PFSK-1 (cell line): ENCODE measurements around the gene THOC6.

ENCODE experiments used
- POLR2AphosphoS5 ChIP-seq: IDR thresholded peaks from 2 replicates; pipeline ENCODE4 v1.6.1; 2012; ENCODE audit warnings: low read depth, mild to moderate bottlenecking, control low read depth, low read length, moderate library complexity
- SIN3A ChIP-seq: IDR thresholded peaks from 2 replicates; pipeline ENCODE4 v1.6.1; 2012; ENCODE audit warnings: mild to moderate bottlenecking, low read length, moderate library complexity, borderline replicate concordance; ENCODE audit not compliant: insufficient read depth

- TF ChIP-seq POLR2AphosphoS5 (no peak), SIN3A (no peak)
Measured at GRCh38 chr16:3070608-3071111, 46.8 kb downstream of the THOC6 start.
